HL-60 (cell line): ENCODE results near the gene ARHGAP24.

ENCODE experiments used
- DNase-seq, 2 experiments: peaks; one replicate each; pipeline ENCODE4 v3.0.0-alpha.2; 2010 to 2020; ENCODE audit warnings: low read depth in 1 of 2, low spot score in 1 of 2
- H3K27ac ChIP-seq: fragments of 250-450 bp; sonication (Bioruptor Pico); replicated peaks from 2 replicates; pipeline ENCODE4 v1.5.1; 2020; ENCODE audit warnings: mild to moderate bottlenecking, moderate library complexity
- H3K27me3 ChIP-seq: fragments of 250-450 bp; sonication (Bioruptor Pico); 2 replicates; pipeline ENCODE4 v1.5.1; 2021; ENCODE audit warnings: mild to moderate bottlenecking, moderate library complexity; ENCODE audit not compliant: insufficient read depth, poor library complexity, severe bottlenecking
- H3K4me3 ChIP-seq: replicated peaks from 2 replicates; pipeline ENCODE4 v1.5.1; 2011; ENCODE audit warnings: mild to moderate bottlenecking, control low read depth, low read length; ENCODE audit not compliant: insufficient read depth
- CTCF ChIP-seq: IDR thresholded peaks from one replicate; pipeline ENCODE4 v1.5.1; 2011; ENCODE audit warnings: low read length, control low read depth, inconsistent platforms; ENCODE audit not compliant: insufficient read depth
- GABPA ChIP-seq: IDR thresholded peaks from 2 replicates; pipeline ENCODE4 v1.6.1; 2012; ENCODE audit warnings: low read depth
- POLR2AphosphoS5 ChIP-seq: IDR thresholded peaks from 2 replicates; pipeline ENCODE4 v1.6.1; 2012; ENCODE audit warnings: low read depth
- REST ChIP-seq: IDR thresholded peaks from 2 replicates; pipeline ENCODE4 v1.6.1; 2012; ENCODE audit warnings: low read depth; ENCODE audit not compliant: insufficient replicate concordance
- SPI1 ChIP-seq: IDR thresholded peaks from 2 replicates; pipeline ENCODE4 v1.6.1; 2012; ENCODE audit warnings: low read depth, mild to moderate bottlenecking, borderline replicate concordance

Gene ARHGAP24

GRCh38 chr4:85788604-85789003 lies 313.7 kb downstream of the ARHGAP24 start:
- Histone ChIP-seq H3K4me3 (no peak overlapping the region), H3K27me3 (no peaks in the 10 kb centered on the region), H3K27ac (no peak overlapping the region)
- no peak for TF ChIP-seq POLR2AphosphoS5
- TF ChIP-seq CTCF: no peak
- no peak for TF ChIP-seq SPI1
- TF ChIP-seq REST: no peak
- no peak for TF ChIP-seq GABPA
- DNase-seq: no peak

GRCh38 chr4:85789241-85789640 lies 314.3 kb downstream of the ARHGAP24 start:
- no peak for DNase-seq
- Histone ChIP-seq H3K4me3 (no peak overlapping the region), H3K27me3 (no peaks in the 10 kb centered on the region), H3K27ac (no peak overlapping the region)
- TF ChIP-seq SPI1: no peak
- no peak for TF ChIP-seq REST
- TF ChIP-seq GABPA: no peak

GRCh38 chr4:85790582-85790981 lies 315.6 kb downstream of the ARHGAP24 start:
- Histone ChIP-seq H3K27me3 (no peaks in the 10 kb centered on the region), H3K4me3 (no peak overlapping the region), H3K27ac (no peak overlapping the region)
- TF ChIP-seq CTCF (no peak), POLR2AphosphoS5 (no peak), SPI1 (no peak), REST (no peak), GABPA (no peak)
- no peak for DNase-seq
